LHCN-M2 (cell line): ENCODE results near the gene ACTR8. TPM values are rescaled to one million over a fixed set of nuclear protein-coding genes. Genes with fewer than 3 reads are reported as not detected.

ENCODE experiments used
- DNase-seq: peaks from one replicate; pipeline ENCODE4 v3.0.0-alpha.2; 2012; ENCODE audit warnings: low read depth
- total RNA-seq: library from RNA; depleted of rRNA; stranded (reverse); fragments of >200 nt; gene quantifications from 2 replicates; pipeline ENCODE4 v1.2.3, GENCODE V29; 2014

Gene ACTR8
- total RNA-seq, 1 experiment from 2014 or later, result 38.5 TPM

GRCh38 chr3:53865732-53866499 lies 16.0 kb downstream of the ACTR8 start:
- no peak for DNase-seq

GRCh38 chr3:53863145-53863544 lies 18.8 kb downstream of the ACTR8 start:
- DNase-seq, result no peak

GRCh38 chr3:53862241-53862640 lies 19.7 kb downstream of the ACTR8 start:
- no peak for DNase-seq

GRCh38 chr3:53860196-53860595 lies 21.8 kb downstream of the ACTR8 start:
- no peak for DNase-seq

- DNase-seq, result no peak
These were observed 22.8 kb downstream of the ACTR8 start for GRCh38 chr3:53859178-53859577.

- DNase-seq, result no peak
These were observed 23.7 kb downstream of the ACTR8 start for GRCh38 chr3:53858096-53858741.

GRCh38 chr3:53856964-53857363 lies 25.0 kb downstream of the ACTR8 start:
- no peak for DNase-seq

GRCh38 chr3:53850895-53851294 lies 31.1 kb downstream of the ACTR8 start:
- peak; percentile 26 for DNase-seq

- DNase-seq, result no peak
These were observed 32.0 kb downstream of the ACTR8 start for GRCh38 chr3:53849916-53850315.

GRCh38 chr3:53846851-53847155 lies 35.1 kb downstream of the ACTR8 start:
- DNase-seq, result no peak

GRCh38 chr3:53846134-53846850 lies 35.7 kb downstream of the ACTR8 start, which contains the start of the genes CHDH and IL17RB:
TSS of gene CHDH (minus strand) at chr3:53846419. CDS start at chr3:53824008, 22,411 bp downstream.
TSS of gene IL17RB (plus strand) at chr3:53846568. CDS start at chr3:53846589, 21 bp downstream.
- DNase-seq, result no peak

- DNase-seq, result no peak
These were observed 36.1 kb downstream of the ACTR8 start for GRCh38 chr3:53845881-53846133.

- no peak for DNase-seq
These were observed 36.7 kb downstream of the ACTR8 start for GRCh38 chr3:53845103-53845880.

GRCh38 chr3:53844262-53845102 lies 37.5 kb downstream of the ACTR8 start:
- no peak for DNase-seq

GRCh38 chr3:53843195-53844177 lies 38.5 kb downstream of the ACTR8 start:
- no peak for DNase-seq

- no peak for DNase-seq
These were observed 39.3 kb downstream of the ACTR8 start for GRCh38 chr3:53842436-53843194.

GRCh38 chr3:53841296-53841695 lies 40.7 kb downstream of the ACTR8 start:
- DNase-seq, result no peak

GRCh38 chr3:53837331-53837730 lies 44.6 kb downstream of the ACTR8 start:
- no peak for DNase-seq
